ENCODE results near the gene FAM200C. TPM values are rescaled to one million over a fixed set of nuclear protein-coding genes. Genes with fewer than 3 reads are reported as not detected.
A peak's percentile ranks its signal among the peaks of the same experiment; 100 is the strongest.

FAM200C gene
- total RNA-seq, 1 experiment from 2014 or later: 5.4 TPM

DNA sequence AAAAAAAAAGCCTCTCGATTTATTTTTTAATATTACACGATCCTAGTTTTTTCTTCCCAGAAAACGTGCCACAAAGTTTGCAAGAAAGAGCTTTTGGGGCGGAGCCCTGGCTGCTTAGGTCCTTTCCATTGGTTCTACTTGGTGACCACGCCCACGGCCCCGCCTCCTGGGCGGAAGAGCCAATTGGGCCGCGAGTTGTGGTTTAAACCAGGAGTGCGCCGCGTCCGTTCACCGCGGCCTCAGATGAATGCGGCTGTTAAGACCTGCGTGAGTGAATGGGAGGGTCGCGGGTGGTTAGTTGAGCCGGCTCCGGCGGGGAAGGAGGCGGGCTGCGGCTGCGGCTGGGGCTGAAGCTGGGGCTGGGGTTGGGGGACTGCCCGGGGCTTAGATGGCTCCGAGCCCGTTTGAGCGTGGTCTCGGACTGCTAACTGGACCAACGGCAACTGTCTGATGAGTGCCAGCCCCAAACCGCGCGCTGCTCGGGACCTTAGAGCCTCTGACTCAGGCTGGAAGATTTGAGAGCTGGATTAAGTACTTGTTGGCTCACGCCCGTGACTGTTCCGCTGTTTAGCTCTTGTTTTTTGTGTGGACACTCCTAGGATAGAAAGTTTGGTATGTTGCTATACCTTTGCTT lies 21.9 kb upstream of the FAM200C start, which contains the start of gene PTTG1 (continued):
- peak; percentile 67; the same call in 1 of the 2 replicates for TF ChIP-seq FOXP1 (CRISPR knock-in tag; IDR thresholded peaks at IDR 0.05; ENCODE audit: borderline replicate concordance)
- TF ChIP-seq, protein P1, sequence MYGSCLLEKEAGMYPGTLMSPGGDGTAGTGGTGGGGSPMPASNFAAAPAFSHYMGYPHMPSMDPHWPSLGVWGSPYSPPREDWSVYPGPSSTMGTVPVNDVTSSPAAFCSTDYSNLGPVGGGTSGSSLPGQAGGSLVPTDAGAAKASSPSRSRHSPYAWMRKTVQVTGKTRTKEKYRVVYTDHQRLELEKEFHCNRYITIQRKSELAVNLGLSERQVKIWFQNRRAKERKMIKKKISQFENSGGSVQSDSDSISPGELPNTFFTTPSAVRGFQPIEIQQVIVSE (CRISPR knock-in tag; IDR thresholded peaks at IDR 0.05; ENCODE audit: borderline replicate concordance): no peak
- no peak for TF ChIP-seq NR2C2 (CRISPR knock-in tag; IDR thresholded peaks at IDR 0.05)
- TF ChIP-seq ZNF138 (CRISPR knock-in tag; conservative IDR thresholded peaks at IDR 0.05): no peak
- TF ChIP-seq ETV6 (CRISPR knock-in tag; IDR thresholded peaks at IDR 0.05): peak; percentile 56; the same call in 1 of the 2 replicates
- no peak for TF ChIP-seq ZBTB21 (CRISPR knock-in tag; IDR thresholded peaks at IDR 0.05; ENCODE audit: borderline replicate concordance)
- no peak for TF ChIP-seq ZSCAN18 (CRISPR knock-in tag; IDR thresholded peaks at IDR 0.05)
- no peak for TF ChIP-seq AFF4 (CRISPR knock-in tag; IDR thresholded peaks at IDR 0.05; ENCODE audit: borderline replicate concordance)
- TF ChIP-seq MXD4 (CRISPR knock-in tag; IDR thresholded peaks at IDR 0.05; ENCODE audit: borderline replicate concordance): no peak
- no peak for TF ChIP-seq ZNF396 (CRISPR knock-in tag; IDR thresholded peaks at IDR 0.05; ENCODE audit: borderline replicate concordance)
- TF ChIP-seq, protein P2, sequence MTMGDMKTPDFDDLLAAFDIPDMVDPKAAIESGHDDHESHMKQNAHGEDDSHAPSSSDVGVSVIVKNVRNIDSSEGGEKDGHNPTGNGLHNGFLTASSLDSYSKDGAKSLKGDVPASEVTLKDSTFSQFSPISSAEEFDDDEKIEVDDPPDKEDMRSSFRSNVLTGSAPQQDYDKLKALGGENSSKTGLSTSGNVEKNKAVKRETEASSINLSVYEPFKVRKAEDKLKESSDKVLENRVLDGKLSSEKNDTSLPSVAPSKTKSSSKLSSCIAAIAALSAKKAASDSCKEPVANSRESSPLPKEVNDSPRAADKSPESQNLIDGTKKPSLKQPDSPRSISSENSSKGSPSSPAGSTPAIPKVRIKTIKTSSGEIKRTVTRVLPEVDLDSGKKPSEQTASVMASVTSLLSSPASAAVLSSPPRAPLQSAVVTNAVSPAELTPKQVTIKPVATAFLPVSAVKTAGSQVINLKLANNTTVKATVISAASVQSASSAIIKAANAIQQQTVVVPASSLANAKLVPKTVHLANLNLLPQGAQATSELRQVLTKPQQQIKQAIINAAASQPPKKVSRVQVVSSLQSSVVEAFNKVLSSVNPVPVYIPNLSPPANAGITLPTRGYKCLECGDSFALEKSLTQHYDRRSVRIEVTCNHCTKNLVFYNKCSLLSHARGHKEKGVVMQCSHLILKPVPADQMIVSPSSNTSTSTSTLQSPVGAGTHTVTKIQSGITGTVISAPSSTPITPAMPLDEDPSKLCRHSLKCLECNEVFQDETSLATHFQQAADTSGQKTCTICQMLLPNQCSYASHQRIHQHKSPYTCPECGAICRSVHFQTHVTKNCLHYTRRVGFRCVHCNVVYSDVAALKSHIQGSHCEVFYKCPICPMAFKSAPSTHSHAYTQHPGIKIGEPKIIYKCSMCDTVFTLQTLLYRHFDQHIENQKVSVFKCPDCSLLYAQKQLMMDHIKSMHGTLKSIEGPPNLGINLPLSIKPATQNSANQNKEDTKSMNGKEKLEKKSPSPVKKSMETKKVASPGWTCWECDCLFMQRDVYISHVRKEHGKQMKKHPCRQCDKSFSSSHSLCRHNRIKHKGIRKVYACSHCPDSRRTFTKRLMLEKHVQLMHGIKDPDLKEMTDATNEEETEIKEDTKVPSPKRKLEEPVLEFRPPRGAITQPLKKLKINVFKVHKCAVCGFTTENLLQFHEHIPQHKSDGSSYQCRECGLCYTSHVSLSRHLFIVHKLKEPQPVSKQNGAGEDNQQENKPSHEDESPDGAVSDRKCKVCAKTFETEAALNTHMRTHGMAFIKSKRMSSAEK (CRISPR knock-in tag; IDR thresholded peaks at IDR 0.05; ENCODE audit: borderline replicate concordance): no peak
- no peak for TF ChIP-seq TP53 (CRISPR knock-in tag; IDR thresholded peaks at IDR 0.05)
- TF ChIP-seq, protein P3, sequence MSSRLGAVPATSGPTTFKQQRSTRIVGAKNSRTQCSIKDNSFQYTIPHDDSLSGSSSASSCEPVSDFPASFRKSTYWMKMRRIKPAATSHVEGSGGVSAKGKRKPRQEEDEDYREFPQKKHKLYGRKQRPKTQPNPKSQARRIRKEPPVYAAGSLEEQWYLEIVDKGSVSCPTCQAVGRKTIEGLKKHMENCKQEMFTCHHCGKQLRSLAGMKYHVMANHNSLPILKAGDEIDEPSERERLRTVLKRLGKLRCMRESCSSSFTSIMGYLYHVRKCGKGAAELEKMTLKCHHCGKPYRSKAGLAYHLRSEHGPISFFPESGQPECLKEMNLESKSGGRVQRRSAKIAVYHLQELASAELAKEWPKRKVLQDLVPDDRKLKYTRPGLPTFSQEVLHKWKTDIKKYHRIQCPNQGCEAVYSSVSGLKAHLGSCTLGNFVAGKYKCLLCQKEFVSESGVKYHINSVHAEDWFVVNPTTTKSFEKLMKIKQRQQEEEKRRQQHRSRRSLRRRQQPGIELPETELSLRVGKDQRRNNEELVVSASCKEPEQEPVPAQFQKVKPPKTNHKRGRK (CRISPR knock-in tag; IDR thresholded peaks at IDR 0.05; ENCODE audit: borderline replicate concordance): no peak
- 0 out of 2 replicates have a peak, but pooled peaks have one; percentile 37 for TF ChIP-seq CREM (CRISPR knock-in tag; IDR thresholded peaks at IDR 0.05)
- no peak for TF ChIP-seq GRHL2 (CRISPR knock-in tag; IDR thresholded peaks at IDR 0.05; ENCODE audit: insufficient replicate concordance, severe bottlenecking)
- no peak for TF ChIP-seq USF2 (CRISPR knock-in tag; IDR thresholded peaks at IDR 0.05)
- TF ChIP-seq FOXJ3 (CRISPR knock-in tag; IDR thresholded peaks at IDR 0.05; ENCODE audit: borderline replicate concordance): no peak
- TF ChIP-seq EMX1 (CRISPR knock-in tag; IDR thresholded peaks at IDR 0.05): no peak
- TF ChIP-seq ZNF416 (CRISPR knock-in tag; IDR thresholded peaks at IDR 0.05): no peak
- TF ChIP-seq ZNF219 (CRISPR knock-in tag; IDR thresholded peaks at IDR 0.05; ENCODE audit: borderline replicate concordance): no peak
- TF ChIP-seq CREB1 (CRISPR knock-in tag; IDR thresholded peaks at IDR 0.05): no peak
- peak; percentile 85 for TF ChIP-seq SP1 (CRISPR knock-in tag; conservative IDR thresholded peaks at IDR 0.05)
- no peak for TF ChIP-seq JAZF1 (CRISPR knock-in tag; IDR thresholded peaks at IDR 0.05)
- TF ChIP-seq ATF6 (CRISPR knock-in tag; IDR thresholded peaks at IDR 0.05): no peak
- TF ChIP-seq NFYB (CRISPR knock-in tag; conservative IDR thresholded peaks at IDR 0.05; ENCODE audit: low read depth): 0 out of 2 replicates have a peak, but pooled peaks have one; percentile 32
